SK-N-SH (cell line): ENCODE data around the gene RHEBL1. TPM values are rescaled to one million over a fixed set of nuclear protein-coding genes. Genes with fewer than 3 reads are reported as not detected.

Experiments used
- CTCF ChIA-PET: fragments of 300-600, 350-600 bp; formaldehyde crosslinking; extraction: SDS; loops from one replicate; lab custom pipeline; 2021; lab: Yijun Ruan, JAX
- POLR2A ChIA-PET: fragments of 350-600 bp; sonication (Branson Sonifier 250); formaldehyde crosslinking; extraction: SDS; loops from one replicate; lab custom pipeline; 2020; ENCODE audit warnings: antibody characterized with exemption, inconsistent platforms; lab: Yijun Ruan, JAX
- DNase-seq: peaks from one replicate; pipeline ENCODE4 v3.0.0; 2012
- H2AFZ ChIP-seq: fragments of 200-600 bp; sonication (generic); 2 replicates; pipeline ENCODE4 v1.8.1; 2016; ENCODE audit warnings: antibody characterized with exemption, mild to moderate bottlenecking, low read depth
- H3F3A ChIP-seq: fragments of 200-600 bp; sonication (generic); replicated peaks from 2 replicates; pipeline ENCODE3; 2016; ENCODE audit warnings: antibody characterized with exemption, mild to moderate bottlenecking; ENCODE audit not compliant: insufficient read depth
- H3K27ac ChIP-seq, 2 experiments: fragments of 200-500 bp in 1 of 2; fragments of 200-600 bp in 1 of 2; sonication (Bioruptor generic) in 1 of 2; sonication (generic), shearing (Covaris generic) in 1 of 2; 2 replicates each; pipeline versions ENCODE4 v1.5.1 to v1.6.1; 2014 to 2016; ENCODE audit warnings: low read depth in 2 of 2, inconsistent platforms in 1 of 2, low read length in 1 of 2, mild to moderate bottlenecking in 1 of 2, mixed read lengths in 1 of 2
- H3K27me3 ChIP-seq: fragments of 200-600 bp; sonication (generic), shearing (Covaris generic); 2 replicates; pipeline ENCODE4 v1.6.1; 2016; ENCODE audit warnings: mixed run types; ENCODE audit not compliant: insufficient read depth
- H3K36me3 ChIP-seq, 2 experiments: fragments of 200-500 bp in 1 of 2; fragments of 200-600 bp in 1 of 2; sonication (Bioruptor generic) in 1 of 2; sonication (generic) in 1 of 2; replicated peaks in 1 of 2; 2 replicates each; pipeline versions ENCODE3 to v1.5.1; 2014 to 2016; ENCODE audit warnings: low read length in 1 of 2, mild to moderate bottlenecking in 1 of 2; ENCODE audit not compliant: insufficient read depth in 2 of 2, control insufficient read depth in 1 of 2
- H3K4me1 ChIP-seq, 2 experiments: fragments of 200-500 bp in 1 of 2; fragments of 200-600 bp in 1 of 2; sonication (Bioruptor generic) in 1 of 2; sonication (generic), shearing (Covaris generic) in 1 of 2; 2 replicates each; pipeline versions ENCODE4 v1.5.1 to v1.6.1; 2014 to 2016; ENCODE audit warnings: low read depth in 1 of 2, low read length in 1 of 2, mixed run types in 1 of 2; ENCODE audit not compliant: insufficient read depth in 2 of 2, control insufficient read depth in 1 of 2
- H3K4me2 ChIP-seq: fragments of 200-600 bp; sonication (generic), shearing (Covaris generic); 2 replicates; pipeline ENCODE4 v1.6.1; 2017; ENCODE audit warnings: mixed run types
- H3K4me3 ChIP-seq, 2 experiments: fragments of 200-500 bp in 1 of 2; fragments of 200-600 bp in 1 of 2; sonication (Bioruptor generic) in 1 of 2; sonication (generic), shearing (Covaris generic) in 1 of 2; 2 replicates each; pipeline versions ENCODE4 v1.5.1 to v1.8.1; 2014 to 2016; ENCODE audit warnings: low read depth in 2 of 2, inconsistent platforms in 1 of 2, low read length in 1 of 2, mild to moderate bottlenecking in 1 of 2, mixed read lengths in 1 of 2, moderate library complexity in 1 of 2
- H3K79me2 ChIP-seq: fragments of 200-600 bp; sonication (generic); 2 replicates; pipeline ENCODE4 v1.8.1; 2017; ENCODE audit warnings: mild to moderate bottlenecking; ENCODE audit not compliant: insufficient read depth
- H3K9ac ChIP-seq: fragments of 200-600 bp; sonication (generic); 2 replicates; pipeline ENCODE4 v1.6.1; 2017; ENCODE audit warnings: mixed run types
- H3K9me2 ChIP-seq: fragments of 200-600 bp; sonication (generic); 2 replicates; pipeline ENCODE4 v1.6.1; 2017; ENCODE audit warnings: mixed run types
- H3K9me3 ChIP-seq: fragments of 200-600 bp; sonication (generic); 2 replicates; pipeline ENCODE4 v1.6.1; 2017; ENCODE audit warnings: mixed run types, mild to moderate bottlenecking, moderate library complexity
- H4K20me1 ChIP-seq: fragments of 200-600 bp; sonication (generic); 2 replicates; pipeline ENCODE4 v1.6.1; 2017; ENCODE audit warnings: mild to moderate bottlenecking, mixed run types; ENCODE audit not compliant: insufficient read depth
- CTCF ChIP-seq: fragments of 200-600 bp; sonication (generic); IDR thresholded peaks from 2 replicates; pipeline ENCODE4 v1.6.1; 2017; ENCODE audit warnings: antibody characterized with exemption, mild to moderate bottlenecking, moderate library complexity
- EP300 ChIP-seq, 2 experiments: IDR thresholded peaks; 2 replicates each; pipeline versions ENCODE4 v1.4.0 to v1.6.1; 2012; ENCODE audit warnings: borderline replicate concordance in 1 of 2, low read depth in 1 of 2, low read length in 1 of 2
- EZH2phosphoT487 ChIP-seq: fragments of 200-600 bp; sonication (generic); IDR thresholded peaks from 2 replicates; pipeline ENCODE4 v1.6.1; 2017; ENCODE audit warnings: low read depth, mixed run types, mild to moderate bottlenecking, antibody characterized with exemption, moderate library complexity, borderline replicate concordance
- FOXJ3 ChIP-seq: sonication (generic); formaldehyde crosslinking; IDR thresholded peaks from 2 replicates; pipeline ENCODE4 v1.5.1; 2020; ENCODE audit warnings: mild to moderate bottlenecking, missing genetic modification reagents
- FOXM1 ChIP-seq: IDR thresholded peaks from 2 replicates; pipeline ENCODE4 v1.4.0; 2012; ENCODE audit warnings: low read depth, mild to moderate bottlenecking
- GATA2 ChIP-seq: sonication (generic); formaldehyde crosslinking; IDR thresholded peaks from 2 replicates; pipeline ENCODE4 v1.5.0; 2020; ENCODE audit warnings: mild to moderate bottlenecking, missing genetic modification reagents
- MEF2A ChIP-seq: IDR thresholded peaks from 2 replicates; pipeline ENCODE4 v1.4.0; 2012; ENCODE audit warnings: low read depth, borderline replicate concordance
- NRF1 ChIP-seq: IDR thresholded peaks from 2 replicates; pipeline ENCODE4 v1.6.1; 2012; ENCODE audit warnings: low read depth, mild to moderate bottlenecking, low read length
- RXRA ChIP-seq: IDR thresholded peaks from 2 replicates; pipeline ENCODE4 v1.4.0; 2012; ENCODE audit warnings: low read depth, mild to moderate bottlenecking, borderline replicate concordance
- TAF1 ChIP-seq: IDR thresholded peaks from 2 replicates; pipeline ENCODE4 v1.6.1; 2012; ENCODE audit warnings: low read depth, mild to moderate bottlenecking, low read length, moderate library complexity, borderline replicate concordance
- TEAD4 ChIP-seq: IDR thresholded peaks from 2 replicates; pipeline ENCODE4 v1.4.0; 2012; ENCODE audit warnings: mild to moderate bottlenecking, borderline replicate concordance; ENCODE audit not compliant: insufficient read depth
- YY1 ChIP-seq: IDR thresholded peaks from 2 replicates; pipeline ENCODE4 v1.4.0; 2012; ENCODE audit warnings: low read depth, mild to moderate bottlenecking
- WGBS: methylation state at CpG from one replicate; pipeline ENCODE4 v1.1.6; 2017; ENCODE audit warnings: low lambda C conversion rate; 5-methylcytosine and 5-hydroxymethylcytosine counted together
- polyA plus RNA-seq, 3 experiments: library from polyadenylated mRNA; depleted of rRNA; stranded (reverse); fragments of >200 nt; gene quantifications; 2 replicates each; pipeline ENCODE4 v1.2.3, GENCODE V29; 2012

Gene RHEBL1
- polyA plus RNA-seq, 1 of the 3 experiments (the other 2 are of a cell fraction), result 2.2 TPM

GRCh38 chr12:49041881-49042484, 27.8 kb downstream of the RHEBL1 start:
- no peak for DNase-seq
- no peaks in the 10 kb centered on the region for H3F3A ChIP-seq
- no peaks in the 10 kb centered on the region for H3K9me3 ChIP-seq
- no peak overlapping the region for H2AFZ ChIP-seq
- CTCF ChIA-PET, result interaction anchor here (0.9 to 2.9 kb wide), 2 partner anchors 10 to 12 kb away, joined by 3 to 18 read pairs; no protein-coding TSS in a partner anchor
- H3K27me3 ChIP-seq, result no peaks in the 10 kb centered on the region
- peaks cover 52 to 93% of the 10 kb centered on the region in 2 experiments for H3K36me3 ChIP-seq
- H3K4me2 ChIP-seq, result no peak overlapping the region
- no peak for TF ChIP-seq EP300 (IDR thresholded peaks at IDR 0.05; ENCODE audit: borderline replicate concordance in 1 of 2, low read depth in 1 of 2, low read length in 1 of 2)
- no peak for TF ChIP-seq MEF2A
- TF ChIP-seq FOXM1, result no peak
- no peak for TF ChIP-seq GATA2 (CRISPR knock-in tag)
- no peak for TF ChIP-seq NRF1
- TF ChIP-seq TEAD4, result no peak
- TF ChIP-seq RXRA, result no peak
- TF ChIP-seq TAF1, result no peak
- TF ChIP-seq EZH2phosphoT487, result no peak
- H3K27ac ChIP-seq, result no peak overlapping the region
- WGBS, result 85% methylated on average over 10 of the region's 18 CpGs
- H3K9me2 ChIP-seq, result no peaks in the 10 kb centered on the region
- H3K9ac ChIP-seq, result no peak overlapping the region
- H4K20me1 ChIP-seq, result no peaks in the 10 kb centered on the region
- no peaks in the 10 kb centered on the region for H3K4me1 ChIP-seq
- H3K79me2 ChIP-seq, result no peaks in the 10 kb centered on the region
- POLR2A ChIA-PET, result interaction anchor here (0.7 kb wide), 1 partner anchor 10 kb away, joined by 3 read pairs; no protein-coding TSS in a partner anchor
- no peak overlapping the region for H3K4me3 ChIP-seq

GRCh38 chr12:49041036-49041880, 28.5 kb downstream of the RHEBL1 start:
- TF ChIP-seq CTCF (no peak), FOXJ3 (no peak), YY1 (no peak)
- TF ChIP-seq, all 33 proteins: peak for 0
- WGBS, result 96% methylated on average over 15 of the region's 31 CpGs
- no peak overlapping the region for H3K4me2 ChIP-seq
- no peak overlapping the region for H3K27ac ChIP-seq
- no peak overlapping the region for H3K9ac ChIP-seq
- ChIA-PET CTCF (interaction anchor here (1.1 to 1.2 kb wide), 2 partner anchors 13 to 18 kb away, joined by 3 read pairs; no protein-coding TSS in a partner anchor), POLR2A (interaction anchor here (0.7 to 1.0 kb wide), 2 partner anchors 9 to 12 kb away, joined by 3 read pairs; no protein-coding TSS in a partner anchor)
- H4K20me1 ChIP-seq, result no peaks in the 10 kb centered on the region
- H3K9me3 ChIP-seq, result no peaks in the 10 kb centered on the region
- no peak overlapping the region for H3K4me3 ChIP-seq
- no peaks in the 10 kb centered on the region for H3K27me3 ChIP-seq
- no peaks in the 10 kb centered on the region for H3K4me1 ChIP-seq
- DNase-seq, result no peak
- H2AFZ ChIP-seq, result no peak overlapping the region
- H3K79me2 ChIP-seq, result no peaks in the 10 kb centered on the region
- H3K36me3 ChIP-seq, result peaks cover 50 to 95% of the 10 kb centered on the region in 2 experiments
- no peaks in the 10 kb centered on the region for H3F3A ChIP-seq
- H3K9me2 ChIP-seq, result no peaks in the 10 kb centered on the region
